HUES64 (cell line): ENCODE measurements around the gene ERCC3.

Source experiments
- H3K27ac ChIP-seq: 2 replicates; pipeline ENCODE4 v1.7.0; 2013; ENCODE audit warnings: low read depth, low read length, inconsistent platforms
- H3K27me3 ChIP-seq: 2 replicates; pipeline ENCODE4 v1.6.1; 2013; ENCODE audit warnings: mild to moderate bottlenecking, low read length; ENCODE audit not compliant: insufficient read depth
- H3K36me3 ChIP-seq: 2 replicates; pipeline ENCODE4 v1.6.1; 2013; ENCODE audit warnings: mild to moderate bottlenecking, low read length; ENCODE audit not compliant: insufficient read depth
- H3K4me1 ChIP-seq: 2 replicates; pipeline ENCODE4 v1.6.1; 2013; ENCODE audit warnings: mild to moderate bottlenecking, low read length, moderate library complexity; ENCODE audit not compliant: insufficient read depth
- H3K4me3 ChIP-seq: 2 replicates; pipeline ENCODE4 v1.5.1; 2013; ENCODE audit warnings: mild to moderate bottlenecking, low read length, moderate library complexity
- H3K9ac ChIP-seq: 2 replicates; pipeline ENCODE4 v1.6.1; 2013; ENCODE audit warnings: mild to moderate bottlenecking, low read depth, low read length
- H3K9me3 ChIP-seq: 2 replicates; pipeline ENCODE4 v1.6.1; 2013; ENCODE audit warnings: low read depth, low read length; ENCODE audit not compliant: insufficient read depth
- WGBS: fragments of 150-250, 120-280 bp; methylation state at CpG from one replicate; pipeline ENCODE4 v1.1.7; 2013; ENCODE audit warnings: missing lambda C conversion rate; 5-methylcytosine and 5-hydroxymethylcytosine counted together

Gene ERCC3

GRCh38 chr2:127314193-127314988 is 20.4 kb upstream of the ERCC3 start:
- Histone ChIP-seq H3K27me3 (no peaks in the 10 kb centered on the region), H3K4me3 (no peak overlapping the region), H3K27ac (no peak overlapping the region), H3K9ac (no peak overlapping the region), H3K4me1 (no peaks in the 10 kb centered on the region), H3K36me3 (peaks cover 58% of the 10 kb centered on the region), H3K9me3 (no peaks in the 10 kb centered on the region)
- WGBS: 94% methylated on average over 5 of the region's 7 CpGs

- no peaks in the 10 kb centered on the region for H3K4me1 ChIP-seq
- H3K27ac ChIP-seq: no peak overlapping the region
- H3K27me3 ChIP-seq: no peaks in the 10 kb centered on the region
- H3K36me3 ChIP-seq: peaks cover 54% of the 10 kb centered on the region
- no peaks in the 10 kb centered on the region for H3K9me3 ChIP-seq
- no peak overlapping the region for H3K9ac ChIP-seq
- WGBS: 100% methylated on average over 3 of the region's 3 CpGs
- H3K4me3 ChIP-seq: no peak overlapping the region
These were observed 19.5 kb upstream of the ERCC3 start for GRCh38 chr2:127313406-127313805.

GRCh38 chr2:127310980-127311379 is 17.0 kb upstream of the ERCC3 start:
- H3K36me3 ChIP-seq: peaks cover 53% of the 10 kb centered on the region
- whole genome bisulfite sequencing: 96% methylated on average over 3 of the region's 3 CpGs

GRCh38 chr2:127309468-127309867 is 15.5 kb upstream of the ERCC3 start:
- Histone ChIP-seq H3K4me1 (no peaks in the 10 kb centered on the region), H3K27me3 (no peaks in the 10 kb centered on the region), H3K36me3 (peaks cover 55% of the 10 kb centered on the region), H3K9ac (no peak overlapping the region), H3K27ac (no peak overlapping the region), H3K9me3 (no peaks in the 10 kb centered on the region), H3K4me3 (no peak overlapping the region)
- WGBS: 91% methylated on average over 4 of the region's 4 CpGs

More at GRCh38 chr2:127310980-127311379, 17.0 kb upstream of the ERCC3 start:
- Histone ChIP-seq H3K27ac (no peak overlapping the region), H3K27me3 (no peaks in the 10 kb centered on the region), H3K4me3 (no peak overlapping the region), H3K4me1 (no peaks in the 10 kb centered on the region), H3K9ac (no peak overlapping the region), H3K9me3 (no peaks in the 10 kb centered on the region)

GRCh38 chr2:127308586-127309138 is 14.7 kb upstream of the ERCC3 start:
- no peaks in the 10 kb centered on the region for H3K9me3 ChIP-seq
- H3K9ac ChIP-seq: no peak overlapping the region
- no peak overlapping the region for H3K4me3 ChIP-seq
- peaks cover 47% of the 10 kb centered on the region for H3K36me3 ChIP-seq
- H3K27ac ChIP-seq: no peak overlapping the region
- WGBS: 92% methylated on average over 7 of the region's 7 CpGs
- no peaks in the 10 kb centered on the region for H3K27me3 ChIP-seq
- H3K4me1 ChIP-seq: no peaks in the 10 kb centered on the region

GRCh38 chr2:127305990-127306585 is 12.1 kb upstream of the ERCC3 start:
- H3K4me3 ChIP-seq: no peak overlapping the region
- H3K9ac ChIP-seq: no peak overlapping the region
- no peaks in the 10 kb centered on the region for H3K4me1 ChIP-seq
- H3K27me3 ChIP-seq: no peaks in the 10 kb centered on the region
- WGBS: 94% methylated on average over 3 of the region's 4 CpGs
- peaks cover 37% of the 10 kb centered on the region for H3K36me3 ChIP-seq
- no peaks in the 10 kb centered on the region for H3K9me3 ChIP-seq
- no peak overlapping the region for H3K27ac ChIP-seq

GRCh38 chr2:127302168-127302567 is 8.2 kb upstream of the ERCC3 start:
- H3K4me3 ChIP-seq: no peak overlapping the region
- no peak overlapping the region for H3K9ac ChIP-seq
- H3K9me3 ChIP-seq: no peaks in the 10 kb centered on the region
- H3K4me1 ChIP-seq: no peaks in the 10 kb centered on the region
- WGBS: 83% methylated on average over 1 of the region's 1 CpG
- H3K27ac ChIP-seq: no peak overlapping the region
- peaks cover 23% of the 10 kb centered on the region for H3K36me3 ChIP-seq
- H3K27me3 ChIP-seq: no peaks in the 10 kb centered on the region

- Histone ChIP-seq H3K9me3 (no peaks in the 10 kb centered on the region), H3K4me3 (peak overlapping the region; percentile 98), H3K4me1 (0 out of 2 replicates have a peak, but pooled peaks cover 4% of the 10 kb centered on the region), H3K27ac (peak overlapping the region; percentile 87; the same call in 1 of the 2 replicates), H3K36me3 (peaks cover 46% of the 10 kb centered on the region), H3K27me3 (no peaks in the 10 kb centered on the region), H3K9ac (peak overlapping the region; percentile 93)
- WGBS: 12% methylated on average over 13 of the region's 13 CpGs
These were observed 577 bp downstream of the ERCC3 start for GRCh38 chr2:127293386-127293747.

GRCh38 chr2:127288274-127288673 is 5.7 kb downstream of the ERCC3 start:
- H3K27me3 ChIP-seq: no peaks in the 10 kb centered on the region
- no peak overlapping the region for H3K9ac ChIP-seq
- WGBS: 94% methylated on average over 3 of the region's 3 CpGs
- H3K27ac ChIP-seq: no peak overlapping the region
- 0 out of 2 replicates have a peak, but pooled peaks cover 3% of the 10 kb centered on the region for H3K4me1 ChIP-seq
- H3K4me3 ChIP-seq: no peak overlapping the region
- H3K9me3 ChIP-seq: peaks cover 12% of the 10 kb centered on the region; the same call in 1 of the 2 replicates
- H3K36me3 ChIP-seq: peaks cover 95% of the 10 kb centered on the region

GRCh38 chr2:127283275-127283674 is 10.7 kb downstream of the ERCC3 start:
- Histone ChIP-seq H3K9me3 (peaks cover 15% of the 10 kb centered on the region; the same call in 1 of the 2 replicates), H3K9ac (no peak overlapping the region), H3K4me1 (no peaks in the 10 kb centered on the region), H3K27me3 (no peaks in the 10 kb centered on the region), H3K27ac (no peak overlapping the region), H3K36me3 (peaks cover 97% of the 10 kb centered on the region), H3K4me3 (no peak overlapping the region)
- WGBS: 100% methylated on average over 2 of the region's 2 CpGs

GRCh38 chr2:127280693-127281092 is 13.3 kb downstream of the ERCC3 start:
- 94% methylated on average over 2 of the region's 2 CpGs for WGBS
- no peaks in the 10 kb centered on the region for H3K4me1 ChIP-seq
- H3K9me3 ChIP-seq: peaks cover 15% of the 10 kb centered on the region; the same call in 1 of the 2 replicates
- no peaks in the 10 kb centered on the region for H3K27me3 ChIP-seq
- H3K36me3 ChIP-seq: peaks cover 98% of the 10 kb centered on the region
- no peak overlapping the region for H3K9ac ChIP-seq
- no peak overlapping the region for H3K4me3 ChIP-seq
- no peak overlapping the region for H3K27ac ChIP-seq
